HG03159 (cell line): ENCODE measurements around the gene BIN1.
"Not testable (repeated sequence)": the region's sequence is repeated elsewhere in the genome, so short reads cannot be mapped to it uniquely, and the experiment has no call there.

Experiments
- ATAC-seq: cut with Tn5 transposase; IDR thresholded peaks from one replicate; pipeline ENCODE4 v1.9.1; 2021; ENCODE audit warnings: mild to moderate bottlenecking, moderate library complexity; ENCODE audit not compliant: unreplicated experiment

Gene BIN1

GRCh38 chr2:127134235-127134634 lies 27.3 kb upstream of the BIN1 start:
- ATAC-seq, result no peak

- ATAC-seq, result no peak
Observed at GRCh38 chr2:127133793-127134192, 26.8 kb upstream of the BIN1 start.

- ATAC-seq, result no peak
Observed at GRCh38 chr2:127130421-127130820, 23.5 kb upstream of the BIN1 start.

GRCh38 chr2:127129937-127130336 lies 23.0 kb upstream of the BIN1 start:
- no peak for ATAC-seq

- ATAC-seq, result peak; percentile 97
Observed at GRCh38 chr2:127128445-127128904, 21.5 kb upstream of the BIN1 start.

- no peak for ATAC-seq
Observed at GRCh38 chr2:127125821-127126220, 18.9 kb upstream of the BIN1 start.

GRCh38 chr2:127124426-127124825 lies 17.5 kb upstream of the BIN1 start:
- ATAC-seq, result no peak

GRCh38 chr2:127122361-127123027 lies 15.5 kb upstream of the BIN1 start:
- no peak for ATAC-seq

GRCh38 chr2:127121776-127122176 lies 14.8 kb upstream of the BIN1 start:
- ATAC-seq, result no peak

GRCh38 chr2:127121353-127121752 lies 14.4 kb upstream of the BIN1 start:
- ATAC-seq, result no peak

- not testable (repeated sequence) for ATAC-seq
Observed at GRCh38 chr2:127120408-127120807, 13.5 kb upstream of the BIN1 start.

GRCh38 chr2:127118467-127118866 lies 11.5 kb upstream of the BIN1 start:
- ATAC-seq, result no peak

- no peak for ATAC-seq
Observed at GRCh38 chr2:127118038-127118437, 11.1 kb upstream of the BIN1 start.

GRCh38 chr2:127117603-127118002 lies 10.6 kb upstream of the BIN1 start:
- ATAC-seq, result no peak

- ATAC-seq, result no peak
Observed at GRCh38 chr2:127115471-127116199, 8.7 kb upstream of the BIN1 start.

- ATAC-seq, result no peak
Observed at GRCh38 chr2:127110985-127111384, 4.0 kb upstream of the BIN1 start.

- no peak for ATAC-seq
Observed at GRCh38 chr2:127108090-127108523, 1.2 kb upstream of the BIN1 start.

GRCh38 chr2:127107622-127107999 lies 657 bp upstream of the BIN1 start:
- peak; percentile 29 for ATAC-seq

GRCh38 chr2:127106457-127106990 lies 430 bp downstream of the BIN1 start:
- ATAC-seq, result peak; percentile 19

GRCh38 chr2:127105656-127106456 lies 1.1 kb downstream of the BIN1 start:
- no peak for ATAC-seq

GRCh38 chr2:127104881-127105655 lies 1.9 kb downstream of the BIN1 start:
- no peak for ATAC-seq
